Renal cortical epithelial cell (primary cell): ENCODE data around the gene FAM13C. TPM values are rescaled to one million over a fixed set of nuclear protein-coding genes. Genes with fewer than 3 reads are reported as not detected.

Experiments used
- DNase-seq: peaks from one replicate; pipeline ENCODE4 v3.0.0-alpha.2; 2011; ENCODE audit warnings: low read depth
- total RNA-seq: library from RNA; depleted of rRNA; stranded (reverse); fragments of >200 nt; gene quantifications from 2 replicates; pipeline ENCODE4 v1.2.3, GENCODE V29; 2014

Gene FAM13C
- total RNA-seq, 1 donor from 2014 or later = 0.20 TPM

DNA sequence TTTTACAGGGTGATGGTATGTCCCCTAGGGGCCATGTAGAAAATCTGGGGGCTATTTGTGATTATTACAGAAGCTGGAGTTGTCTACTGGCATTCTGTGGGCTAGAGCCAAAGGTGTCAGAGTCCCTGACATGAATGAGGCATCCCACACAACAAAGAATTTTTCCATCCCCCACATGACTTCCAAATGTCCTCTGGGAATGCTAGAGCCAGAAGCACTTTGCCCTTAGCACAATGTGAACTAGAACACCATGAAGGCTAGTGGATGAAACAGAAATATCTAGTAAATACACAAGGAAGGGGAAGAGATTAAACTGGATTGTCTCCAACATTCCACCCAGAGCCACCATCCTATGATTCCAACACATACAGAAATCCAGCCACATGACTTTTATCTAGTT is 46.9 kb downstream of the FAM13C start:
- no peak for DNase-seq

DNA sequence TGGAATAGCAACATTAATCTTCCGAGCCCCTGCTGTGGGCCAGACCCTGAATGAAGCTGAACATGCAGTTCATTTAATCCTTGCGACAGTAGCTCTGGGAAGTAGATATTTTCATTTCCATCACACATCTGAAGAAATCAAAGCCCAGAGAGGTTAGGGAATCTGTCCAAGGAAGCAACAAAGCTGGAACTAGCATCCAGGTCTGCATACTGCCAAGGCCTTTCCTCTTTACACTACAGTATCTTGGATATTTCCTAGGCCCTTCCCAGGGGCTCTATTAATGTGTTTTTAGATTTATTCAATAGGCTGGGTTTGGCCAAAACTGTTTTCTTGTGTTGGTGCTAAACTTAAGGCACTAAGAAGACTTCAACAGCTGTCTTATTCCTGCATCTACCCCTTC is 48.1 kb downstream of the FAM13C start:
- no peak for DNase-seq

DNA sequence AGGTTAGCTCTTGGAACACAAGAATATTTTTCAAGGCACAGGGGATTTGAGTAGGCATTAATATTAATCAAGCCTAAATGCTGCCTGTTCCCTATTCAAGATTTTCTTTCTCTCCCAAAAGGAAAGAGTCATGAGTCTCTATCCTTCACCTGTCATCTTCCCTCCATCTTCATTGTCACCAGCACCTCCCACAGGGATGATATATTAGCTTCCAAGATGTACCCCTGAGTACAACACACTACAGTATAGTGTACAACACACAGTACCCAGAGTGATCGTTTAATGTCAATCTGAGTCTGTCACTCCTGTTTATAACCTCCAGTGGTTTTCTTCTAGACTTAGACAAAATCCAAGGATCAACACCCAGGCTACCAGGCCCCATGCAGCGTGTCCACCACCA is 50.1 kb downstream of the FAM13C start:
- no peak for DNase-seq

DNA sequence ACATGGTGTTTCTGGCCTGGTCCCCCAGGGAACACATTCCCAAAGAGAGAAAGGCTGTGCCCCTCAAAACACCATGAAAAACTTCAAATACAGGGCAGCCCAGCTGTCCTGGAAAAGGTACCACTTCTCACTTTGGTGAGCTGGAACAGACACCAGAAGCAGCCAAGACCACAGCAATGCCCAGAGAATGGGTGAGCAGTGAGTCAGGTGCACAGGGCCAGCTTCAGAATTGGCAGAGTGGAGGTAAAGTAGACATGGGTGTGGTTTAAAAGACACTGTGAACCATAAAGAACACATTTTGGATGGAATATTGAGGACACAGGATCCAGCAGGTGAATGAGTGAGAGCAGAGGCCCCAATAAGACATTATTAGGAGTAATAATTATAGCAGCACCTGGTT is 51.3 kb downstream of the FAM13C start:
- DNase-seq = no peak

- no peak for DNase-seq
Observed at GRCh38 chr10:59310324-59310914, 51.9 kb downstream of the FAM13C start.

DNA sequence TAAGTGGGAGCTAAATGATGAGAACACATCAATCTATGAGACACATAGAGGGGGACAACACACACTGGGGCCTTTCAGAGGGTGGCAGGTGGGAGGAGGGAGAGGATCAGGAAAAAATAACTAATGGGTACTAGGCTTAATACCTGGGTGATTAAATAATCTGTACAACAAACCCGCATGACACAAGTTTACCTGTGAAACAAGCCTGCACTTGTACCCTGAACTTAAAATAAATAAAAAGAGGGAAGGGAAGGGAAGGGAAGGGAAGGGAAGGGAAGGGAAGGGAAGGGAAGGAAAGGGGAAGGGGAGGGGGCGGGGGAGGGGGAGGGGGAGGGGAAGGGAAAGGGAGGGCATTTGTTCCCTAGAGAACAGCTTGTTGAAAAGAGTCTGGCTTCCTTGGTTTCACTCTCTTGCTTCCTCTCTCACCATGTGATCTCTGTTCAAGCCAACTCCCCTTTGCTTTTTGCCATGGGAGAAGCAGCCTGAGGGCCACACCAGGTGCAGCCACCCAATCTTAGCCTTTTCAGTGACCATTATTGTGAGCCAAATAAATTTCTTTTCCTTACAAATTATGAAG is 57.7 kb downstream of the FAM13C start:
- DNase-seq = no peak

- no peak for DNase-seq
Observed at GRCh38 chr10:59303018-59303417, 59.3 kb downstream of the FAM13C start.

DNA sequence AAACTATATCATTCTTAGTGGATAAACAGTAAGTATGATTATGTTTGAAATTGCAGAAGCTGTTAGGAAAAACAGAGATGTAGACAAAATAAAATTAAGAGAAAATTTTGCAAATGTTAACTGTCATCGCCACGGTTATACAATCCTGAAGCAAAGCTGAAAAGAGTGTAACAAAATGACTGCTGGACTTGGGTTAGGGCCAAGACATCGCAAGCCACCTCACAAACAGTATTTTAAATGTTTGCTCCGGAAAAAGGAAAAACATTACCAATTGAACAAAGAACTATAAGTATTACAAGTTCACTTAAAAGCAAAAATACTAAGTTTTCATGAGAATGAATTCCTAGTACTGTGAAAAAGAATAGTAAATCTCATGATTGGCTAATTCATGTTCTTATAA is 60.0 kb downstream of the FAM13C start:
- DNase-seq = no peak

GRCh38 chr10:59301067-59301754 is 61.1 kb downstream of the FAM13C start:
- no peak for DNase-seq

- DNase-seq = no peak
Observed at GRCh38 chr10:59300386-59300785, 62.0 kb downstream of the FAM13C start.

DNA sequence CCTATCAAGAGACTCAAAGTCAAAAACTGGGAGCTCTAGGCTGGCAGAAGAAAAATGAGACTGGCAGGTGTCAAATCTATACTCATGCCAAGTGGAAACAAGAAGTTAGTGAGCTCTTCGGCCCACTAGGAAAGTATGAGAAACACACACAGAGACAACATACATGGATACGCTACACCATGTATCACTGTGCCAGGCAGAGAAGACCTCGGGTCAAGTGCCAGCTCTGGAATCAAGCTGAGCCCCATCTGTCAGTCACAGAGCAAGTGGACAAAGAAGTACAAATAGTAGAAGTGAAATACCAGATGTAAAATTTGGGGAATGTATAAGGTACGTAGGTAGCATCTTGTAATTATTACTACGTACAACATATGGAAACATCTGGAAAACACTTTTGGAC is 62.4 kb downstream of the FAM13C start:
- no peak for DNase-seq

- no peak for DNase-seq
Observed at GRCh38 chr10:59290448-59290847, 71.9 kb downstream of the FAM13C start.

DNA sequence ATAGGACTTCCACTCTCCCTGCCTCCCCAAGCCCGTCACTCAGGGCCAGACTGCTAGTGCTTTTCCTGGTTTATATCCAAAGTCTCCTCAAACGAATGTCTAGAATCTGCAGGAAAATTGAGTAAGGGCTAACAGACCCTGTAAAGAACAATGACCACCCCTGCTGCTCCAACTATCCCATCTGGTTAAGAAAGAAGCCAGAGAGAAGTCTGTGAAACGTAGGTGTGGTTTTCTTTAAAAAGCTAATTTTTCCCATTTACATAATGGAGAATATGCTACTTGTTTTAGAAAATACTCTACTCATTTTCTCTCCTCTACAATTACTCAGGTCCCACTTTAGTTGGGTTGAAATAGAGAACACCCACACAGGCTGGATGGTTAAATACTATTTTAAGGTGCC is 72.5 kb downstream of the FAM13C start:
- DNase-seq = no peak

DNA sequence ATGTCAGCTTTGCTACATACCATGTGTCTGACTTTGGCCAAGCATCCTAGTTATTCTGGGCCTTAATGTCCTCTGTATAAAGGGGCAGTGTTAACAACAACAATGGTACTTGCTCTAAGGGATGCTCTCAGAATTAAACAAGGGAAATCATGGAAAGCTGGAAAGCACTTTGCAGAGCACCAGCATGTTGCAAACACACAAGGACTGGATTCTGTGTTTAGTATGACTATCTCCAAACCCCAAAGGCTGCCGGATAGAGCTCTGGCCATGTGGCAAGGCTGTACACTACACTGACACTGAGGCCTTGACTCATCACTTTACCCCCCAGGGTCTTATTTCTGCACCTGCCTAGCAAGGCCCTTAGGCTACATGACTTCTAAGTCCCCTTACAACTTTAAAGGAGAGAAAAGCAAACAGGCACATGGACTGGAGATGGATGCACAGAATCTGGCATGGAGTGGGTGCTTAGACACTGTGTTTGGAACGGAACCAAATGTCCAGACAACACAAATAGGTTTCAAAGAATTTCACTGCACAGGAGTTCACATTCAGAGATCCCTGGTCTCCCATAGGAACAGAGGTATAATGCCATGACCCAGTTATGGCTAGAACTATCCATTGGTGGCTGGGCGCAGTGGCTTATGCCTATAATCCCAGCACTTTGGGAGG is 74.6 kb downstream of the FAM13C start:
- no peak for DNase-seq

DNA sequence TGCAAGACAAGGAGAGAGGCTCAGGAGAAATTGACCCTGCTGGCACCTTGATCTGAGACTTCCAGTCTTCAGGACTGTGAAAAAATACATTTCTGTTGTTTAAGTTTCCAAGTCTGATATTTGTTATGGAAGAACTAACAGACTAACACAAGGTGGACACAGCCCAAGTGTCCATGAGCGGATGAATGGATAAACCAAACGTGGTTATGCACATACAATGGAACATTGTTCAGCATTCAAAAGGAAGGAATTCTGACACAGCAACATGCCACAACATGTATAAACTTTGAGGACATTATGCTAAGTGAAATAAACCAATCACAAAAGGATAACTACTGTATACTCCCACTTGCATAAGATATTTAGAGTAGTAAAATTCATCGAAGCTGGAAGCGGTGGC is 76.5 kb downstream of the FAM13C start:
- no peak for DNase-seq

DNA sequence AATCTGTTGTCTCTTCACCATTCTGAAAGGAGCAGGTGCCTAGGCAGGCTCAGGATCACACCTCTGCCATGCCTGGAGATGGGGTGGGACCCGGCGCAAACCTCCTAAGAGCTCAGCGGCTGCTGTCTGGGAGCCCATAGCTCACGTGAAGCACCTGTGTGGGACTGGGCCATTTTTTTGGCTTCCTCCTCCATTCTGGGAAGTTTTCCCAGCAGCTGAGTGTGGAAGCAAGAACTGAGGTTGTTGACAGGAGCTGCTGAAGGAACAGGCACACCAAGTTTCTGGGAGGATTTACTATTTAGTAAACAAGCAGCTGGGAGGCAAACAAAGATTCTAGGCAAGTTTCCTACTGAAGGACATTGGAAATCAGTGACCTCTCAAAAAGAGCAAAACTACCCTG is 77.3 kb downstream of the FAM13C start:
- no peak for DNase-seq

GRCh38 chr10:59284118-59284975 is 78.0 kb downstream of the FAM13C start:
- peak; percentile 7 for DNase-seq

DNA sequence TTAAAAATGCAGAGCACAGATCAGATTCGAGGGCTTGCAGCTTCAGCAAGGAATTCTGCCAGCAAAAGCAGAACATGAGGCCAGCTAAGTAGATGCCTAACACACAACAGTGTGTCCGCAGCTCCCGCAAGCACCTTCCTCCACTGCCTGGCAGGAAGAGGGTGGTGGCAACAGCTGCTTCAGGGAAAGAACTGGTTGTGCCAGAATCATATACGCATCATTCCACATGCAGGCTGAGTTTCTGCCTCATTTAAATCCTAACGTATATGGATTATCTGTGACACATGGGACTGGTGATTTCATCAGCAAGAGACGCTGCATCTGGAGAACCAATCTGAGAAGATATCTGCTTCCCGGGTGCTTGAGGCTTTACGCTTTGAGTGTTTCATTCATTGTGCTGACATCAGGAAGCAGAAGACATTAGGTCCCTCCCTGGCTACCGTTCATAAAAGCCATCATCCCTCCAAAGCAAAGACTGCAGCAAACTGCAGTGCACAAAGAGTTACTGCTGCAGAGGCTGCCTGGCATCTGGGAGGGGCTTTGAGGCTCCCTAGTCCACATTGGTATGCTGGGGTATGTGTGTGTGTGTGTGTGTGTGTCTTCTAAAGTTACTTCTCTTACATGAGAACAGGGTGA is 78.8 kb downstream of the FAM13C start:
- DNase-seq = peak; percentile 2

DNA sequence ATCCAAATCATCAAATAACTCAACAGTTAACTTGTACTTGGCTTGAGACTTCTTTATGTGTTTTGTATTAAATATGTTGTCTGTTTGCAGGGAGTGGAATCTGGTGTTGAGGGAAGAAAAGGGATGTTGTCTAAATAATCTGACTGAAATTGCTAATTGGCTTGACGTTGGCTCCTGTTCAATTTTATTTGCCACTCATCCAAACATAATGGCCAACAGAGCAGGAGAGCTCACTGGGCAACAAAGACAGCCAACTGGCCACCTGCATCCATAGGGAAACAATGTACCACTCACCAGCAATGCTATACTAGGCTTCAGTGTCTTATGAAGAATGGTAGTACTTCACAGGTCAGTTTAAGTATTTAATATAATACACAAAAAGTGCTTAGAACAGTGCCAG is 80.5 kb downstream of the FAM13C start:
- no peak for DNase-seq

- no peak for DNase-seq
Observed at GRCh38 chr10:59279991-59280505, 82.3 kb downstream of the FAM13C start.

GRCh38 chr10:59279476-59279875 is 82.9 kb downstream of the FAM13C start:
- no peak for DNase-seq
